ENCODE measurements around the gene GUK1.

The GUK1 gene

GRCh38 chr1:228154021-228154669, 14.1 kb downstream of the GUK1 start:
- TF ChIP-seq MYC (IDR thresholded peaks at IDR 0.05; ENCODE audit: low read depth, low read length) (no peak), POLR2A (IDR thresholded peaks at IDR 0.05; ENCODE audit: extremely low read depth, insufficient read length) (no peak)
- TF ChIP-seq, protein P1, sequence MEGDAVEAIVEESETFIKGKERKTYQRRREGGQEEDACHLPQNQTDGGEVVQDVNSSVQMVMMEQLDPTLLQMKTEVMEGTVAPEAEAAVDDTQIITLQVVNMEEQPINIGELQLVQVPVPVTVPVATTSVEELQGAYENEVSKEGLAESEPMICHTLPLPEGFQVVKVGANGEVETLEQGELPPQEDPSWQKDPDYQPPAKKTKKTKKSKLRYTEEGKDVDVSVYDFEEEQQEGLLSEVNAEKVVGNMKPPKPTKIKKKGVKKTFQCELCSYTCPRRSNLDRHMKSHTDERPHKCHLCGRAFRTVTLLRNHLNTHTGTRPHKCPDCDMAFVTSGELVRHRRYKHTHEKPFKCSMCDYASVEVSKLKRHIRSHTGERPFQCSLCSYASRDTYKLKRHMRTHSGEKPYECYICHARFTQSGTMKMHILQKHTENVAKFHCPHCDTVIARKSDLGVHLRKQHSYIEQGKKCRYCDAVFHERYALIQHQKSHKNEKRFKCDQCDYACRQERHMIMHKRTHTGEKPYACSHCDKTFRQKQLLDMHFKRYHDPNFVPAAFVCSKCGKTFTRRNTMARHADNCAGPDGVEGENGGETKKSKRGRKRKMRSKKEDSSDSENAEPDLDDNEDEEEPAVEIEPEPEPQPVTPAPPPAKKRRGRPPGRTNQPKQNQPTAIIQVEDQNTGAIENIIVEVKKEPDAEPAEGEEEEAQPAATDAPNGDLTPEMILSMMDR (IDR thresholded peaks at IDR 0.05; ENCODE audit: low read depth, low read length): no peak
- TF ChIP-seq, protein P2, sequence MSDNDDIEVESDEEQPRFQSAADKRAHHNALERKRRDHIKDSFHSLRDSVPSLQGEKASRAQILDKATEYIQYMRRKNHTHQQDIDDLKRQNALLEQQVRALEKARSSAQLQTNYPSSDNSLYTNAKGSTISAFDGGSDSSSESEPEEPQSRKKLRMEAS (IDR thresholded peaks at IDR 0.05; ENCODE audit: low read depth, low read length): no peak
- H3K4me3 ChIP-seq (ENCODE audit: low read depth, low read length): no peak overlapping the region
- DNase-seq (ENCODE audit: low read depth): no peak

DNA sequence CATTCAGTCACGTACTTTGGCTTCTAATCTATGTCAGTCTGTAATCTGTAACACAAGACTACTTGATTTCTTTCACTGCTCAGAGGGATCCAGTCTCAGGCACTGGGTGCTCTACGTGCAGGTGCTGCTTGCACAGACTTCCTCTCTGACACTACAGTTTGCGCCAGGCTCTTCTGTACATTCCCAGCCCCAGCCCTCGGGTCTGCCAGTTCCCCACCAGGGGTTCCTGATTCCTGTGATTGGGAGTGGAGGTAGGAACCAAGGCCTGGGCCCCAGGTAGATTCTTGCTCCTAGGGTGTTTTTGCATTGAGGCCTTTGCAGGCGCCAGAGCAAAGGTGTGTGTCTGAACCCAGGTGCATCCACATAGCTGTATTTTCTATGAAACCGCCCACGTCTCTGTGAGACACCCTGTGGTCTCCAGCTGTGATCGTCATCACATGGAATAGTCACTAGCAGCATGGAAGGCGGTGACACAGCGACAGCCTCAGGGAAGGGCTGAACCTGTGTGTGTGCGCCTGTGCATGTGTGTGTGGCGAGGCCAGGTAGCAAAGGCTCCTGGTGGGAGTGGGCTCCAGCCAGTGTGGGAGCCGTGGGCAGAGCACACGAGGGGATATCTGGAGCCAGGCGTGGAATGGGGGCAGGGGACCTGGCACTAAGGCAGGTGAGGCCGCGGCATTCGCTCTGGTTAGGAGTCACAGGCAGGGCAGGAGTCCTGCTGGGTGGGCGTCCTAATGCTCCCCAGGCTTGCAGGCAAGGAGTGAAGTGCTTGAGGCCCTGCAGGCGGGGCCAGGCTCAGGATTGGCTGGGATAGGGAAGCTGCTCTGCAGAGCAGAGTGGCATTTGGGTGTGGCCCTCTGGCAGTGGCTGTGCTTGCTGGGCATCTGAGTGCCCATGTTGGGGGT, 14.8 kb downstream of the GUK1 start:
- DNase-seq (ENCODE audit: low read depth): no peak
- TF ChIP-seq, protein P1 (IDR thresholded peaks at IDR 0.05; ENCODE audit: low read depth, low read length): no peak
- TF ChIP-seq, protein P2 (IDR thresholded peaks at IDR 0.05; ENCODE audit: low read depth, low read length): no peak
- TF ChIP-seq POLR2A (IDR thresholded peaks at IDR 0.05; ENCODE audit: extremely low read depth, insufficient read length): no peak
- no peak for TF ChIP-seq MYC (IDR thresholded peaks at IDR 0.05; ENCODE audit: low read depth, low read length)
- H3K4me3 ChIP-seq (ENCODE audit: low read depth, low read length): no peak overlapping the region

DNA sequence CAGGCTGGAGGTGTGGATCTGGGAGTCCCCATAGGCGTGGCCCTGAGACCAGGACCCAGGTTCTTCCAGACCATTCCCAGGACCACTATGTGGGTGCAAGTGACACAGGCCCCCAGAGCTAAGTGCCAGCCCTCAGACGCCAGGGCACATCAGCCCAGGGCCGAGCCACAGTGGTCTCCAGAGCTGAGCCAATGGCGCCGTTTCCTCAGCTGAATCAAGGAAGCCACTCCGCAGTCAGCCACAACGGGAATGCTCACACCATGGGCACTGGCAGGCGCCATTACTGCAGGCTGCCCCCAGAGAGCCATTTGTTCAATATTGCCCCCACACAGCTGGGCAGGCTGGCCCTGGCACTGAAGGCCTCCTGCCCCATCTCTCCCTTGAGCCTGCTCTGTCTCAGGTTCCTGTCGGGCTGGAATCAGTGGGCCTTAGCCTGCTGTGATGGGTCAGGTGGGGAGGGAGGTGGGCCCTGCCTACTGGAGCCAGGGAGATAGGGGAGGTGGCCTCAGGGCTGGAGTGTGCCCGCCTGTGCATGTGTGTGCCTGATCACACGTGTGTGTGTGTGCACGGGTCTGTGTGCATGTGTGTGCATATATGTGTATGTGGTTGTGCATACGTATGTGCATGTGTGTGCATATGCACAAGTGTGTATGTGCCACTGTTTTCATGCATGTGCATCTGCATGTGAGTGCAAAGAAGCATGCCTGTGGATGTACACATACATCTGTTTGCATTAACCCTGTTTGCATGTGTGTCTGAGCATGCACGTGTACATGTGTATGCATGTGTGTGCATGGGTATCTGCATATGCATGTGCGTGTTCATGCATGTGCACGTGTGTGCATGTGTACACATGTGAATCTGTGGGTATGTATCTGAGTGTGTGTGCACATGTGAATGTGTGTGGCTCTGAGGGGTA, 15.8 kb downstream of the GUK1 start:
- no peak overlapping the region for H3K4me3 ChIP-seq (ENCODE audit: low read depth, low read length)
- DNase-seq (ENCODE audit: low read depth): no peak
- TF ChIP-seq MYC (IDR thresholded peaks at IDR 0.05; ENCODE audit: low read depth, low read length) (no peak), POLR2A (IDR thresholded peaks at IDR 0.05; ENCODE audit: extremely low read depth, insufficient read length) (no peak)
- TF ChIP-seq, protein P2 (IDR thresholded peaks at IDR 0.05; ENCODE audit: low read depth, low read length): no peak
- TF ChIP-seq, protein P1 (IDR thresholded peaks at IDR 0.05; ENCODE audit: low read depth, low read length): no peak

DNA sequence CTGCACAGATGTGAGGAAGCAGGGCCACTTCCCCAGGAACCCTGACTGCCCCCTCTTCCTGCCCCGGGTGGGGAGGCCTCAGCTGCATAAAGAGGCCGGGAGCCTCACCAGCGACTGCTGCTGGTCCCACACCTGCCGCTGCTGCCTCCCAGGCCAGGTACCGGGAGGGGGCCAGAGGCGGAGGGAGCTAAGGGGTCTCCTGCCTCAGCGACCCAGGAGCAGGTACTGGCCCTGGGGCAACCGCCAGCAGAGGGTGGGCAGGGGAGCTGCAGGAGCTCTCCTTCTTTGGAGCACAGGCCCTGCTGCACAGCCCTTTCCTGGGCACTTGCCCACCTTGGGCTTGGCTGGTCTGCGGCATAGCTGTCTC, 16.4 kb downstream of the GUK1 start:
- H3K4me3 ChIP-seq (ENCODE audit: low read depth, low read length): no peak overlapping the region
- no peak for DNase-seq (ENCODE audit: low read depth)
- TF ChIP-seq, protein P1 (IDR thresholded peaks at IDR 0.05; ENCODE audit: low read depth, low read length): no peak
- TF ChIP-seq MYC (IDR thresholded peaks at IDR 0.05; ENCODE audit: low read depth, low read length): no peak
- TF ChIP-seq, protein P2 (IDR thresholded peaks at IDR 0.05; ENCODE audit: low read depth, low read length): no peak
- no peak for TF ChIP-seq POLR2A (IDR thresholded peaks at IDR 0.05; ENCODE audit: extremely low read depth, insufficient read length)

DNA sequence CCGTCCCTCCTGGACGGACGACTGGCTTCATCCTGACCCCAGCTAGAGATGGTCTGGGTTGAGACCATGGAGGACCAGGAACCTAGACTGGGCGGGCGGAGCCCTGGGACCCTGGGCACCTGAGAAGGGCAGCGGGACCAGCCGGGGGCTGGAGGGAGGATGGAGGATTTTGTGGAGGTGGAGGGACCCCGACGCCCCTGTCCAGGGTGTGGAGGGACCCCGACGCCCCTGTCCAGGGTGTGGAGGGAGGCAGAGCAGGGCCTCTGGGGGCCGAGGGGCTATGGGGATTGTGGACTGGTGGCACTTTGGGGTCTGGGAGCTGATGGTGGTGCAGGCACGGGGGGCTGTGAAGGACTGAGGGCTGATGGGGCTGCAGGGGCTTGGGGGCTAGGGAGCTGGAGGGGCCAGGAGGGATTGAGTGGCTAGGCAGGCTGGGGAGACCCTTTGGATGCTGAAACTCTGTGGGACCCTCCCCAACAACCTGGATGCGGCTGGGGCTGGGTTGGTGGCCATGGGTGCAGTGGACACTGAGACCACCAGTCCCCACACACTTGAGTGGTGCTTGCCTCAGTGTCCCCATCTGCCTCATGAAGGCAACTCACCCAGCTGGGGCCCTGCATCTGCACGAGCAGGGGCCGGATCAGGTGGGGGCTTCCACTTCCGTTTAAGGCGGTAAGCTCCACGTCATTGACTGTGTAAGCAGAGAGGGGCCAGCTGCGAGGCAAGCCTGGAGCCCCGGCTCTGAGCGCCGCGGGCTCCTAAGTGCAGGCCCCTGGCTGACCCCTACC, 17.1 kb downstream of the GUK1 start:
- no peak for DNase-seq (ENCODE audit: low read depth)
- H3K4me3 ChIP-seq (ENCODE audit: low read depth, low read length): no peak overlapping the region
- TF ChIP-seq, protein P2 (IDR thresholded peaks at IDR 0.05; ENCODE audit: low read depth, low read length): no peak
- TF ChIP-seq POLR2A (IDR thresholded peaks at IDR 0.05; ENCODE audit: extremely low read depth, insufficient read length): no peak
